DOHH2 (cell line): ENCODE measurements around the gene WWTR1.

ENCODE experiments used
- H3F3A ChIP-seq: fragments of 200-600 bp; sonication (generic), shearing (Covaris generic); 2 replicates; pipeline ENCODE4 v1.6.0; 2016; ENCODE audit warnings: antibody characterized with exemption, mild to moderate bottlenecking; ENCODE audit not compliant: control insufficient read depth, insufficient read depth
- H3K27ac ChIP-seq: fragments of 200-600 bp; sonication (generic); 2 replicates; pipeline ENCODE4 v1.5.1; 2014; ENCODE audit warnings: low read depth, mild to moderate bottlenecking, low read length, moderate library complexity
- H3K27me3 ChIP-seq: fragments of 200-600 bp; sonication (generic); 2 replicates; pipeline ENCODE4 v1.6.1; 2014; ENCODE audit warnings: mild to moderate bottlenecking, low read length, mixed read lengths; ENCODE audit not compliant: control insufficient read depth
- H3K36me3 ChIP-seq: fragments of 200-600 bp; sonication (generic); 2 replicates; pipeline ENCODE4 v1.6.1; 2014; ENCODE audit warnings: mild to moderate bottlenecking, low read length, moderate library complexity, mixed read lengths; ENCODE audit not compliant: control insufficient read depth
- H3K4me1 ChIP-seq: fragments of 200-600 bp; sonication (generic); 2 replicates; pipeline ENCODE4 v1.6.1; 2014; ENCODE audit warnings: mild to moderate bottlenecking, low read length, mixed read lengths; ENCODE audit not compliant: control insufficient read depth
- H3K4me2 ChIP-seq: fragments of 200-600 bp; sonication (generic); 2 replicates; pipeline ENCODE4 v1.6.0; 2014; ENCODE audit warnings: mild to moderate bottlenecking, low read length, moderate library complexity
- H3K4me3 ChIP-seq: fragments of 200-600 bp; sonication (generic); 2 replicates; pipeline ENCODE4 v1.5.1; 2014; ENCODE audit warnings: mild to moderate bottlenecking, low read length, mixed read lengths
- H3K79me2 ChIP-seq: fragments of 200-600 bp; sonication (generic); 2 replicates; pipeline ENCODE4 v1.6.1; 2014; ENCODE audit warnings: mild to moderate bottlenecking, low read length, mixed read lengths; ENCODE audit not compliant: control insufficient read depth
- H3K9me2 ChIP-seq: fragments of 200-600 bp; sonication (generic); replicated peaks from 2 replicates; pipeline ENCODE4 v1.6.1; 2014; ENCODE audit warnings: mild to moderate bottlenecking, low read length, mixed read lengths; ENCODE audit not compliant: control insufficient read depth
- H3K9me3 ChIP-seq: fragments of 200-600 bp; sonication (generic); 2 replicates; pipeline ENCODE4 v1.6.1; 2014; ENCODE audit warnings: antibody characterized with exemption, low read length, mixed read lengths; ENCODE audit not compliant: control insufficient read depth, insufficient read depth
- H4K20me1 ChIP-seq: fragments of 200-600 bp; sonication (generic); 2 replicates; pipeline ENCODE4 v1.6.0; 2014; ENCODE audit warnings: low read depth, mild to moderate bottlenecking, antibody characterized with exemption, low read length, moderate library complexity; ENCODE audit not compliant: control insufficient read depth, insufficient read depth
- EZH2phosphoT487 ChIP-seq: fragments of 200-600 bp; sonication (generic); IDR thresholded peaks from 2 replicates; pipeline ENCODE4 v1.6.1; 2017; ENCODE audit warnings: borderline replicate concordance, mild to moderate bottlenecking, antibody characterized with exemption, low read length, moderate library complexity, mixed read lengths
- TF ChIP-seq, protein P1 (sequence below): fragments of 200-600 bp; sonication (generic); IDR thresholded peaks from one replicate; pipeline ENCODE4 v1.5.1; 2014; ENCODE audit warnings: antibody characterized with exemption, mild to moderate bottlenecking, low read depth, low read length; ENCODE audit not compliant: poor library complexity, severe bottlenecking

Gene WWTR1

DNA sequence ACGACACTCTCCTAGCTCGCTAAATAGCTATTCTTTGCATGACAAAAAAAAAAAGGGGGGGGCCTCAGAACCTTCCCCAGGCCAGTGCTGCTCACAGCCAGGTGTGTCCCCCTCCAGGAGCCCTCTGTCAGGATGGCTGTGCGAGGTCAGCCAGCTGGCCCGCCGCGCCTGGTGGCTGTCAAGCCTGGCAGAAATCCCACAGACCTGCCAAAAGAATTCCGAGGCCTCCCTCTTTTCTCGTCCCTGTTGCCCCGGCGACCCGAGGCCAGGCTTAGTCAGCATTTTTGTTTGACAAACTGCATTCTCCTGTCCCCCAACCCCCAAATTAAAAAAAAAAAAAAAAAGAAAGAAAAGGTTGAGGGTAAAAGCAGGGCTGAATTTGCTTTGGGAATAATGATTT, 121.4 kb downstream of the WWTR1 start:
- Histone ChIP-seq H3K9me2 (no peaks in the 10 kb centered on the region), H3K27ac (no peak overlapping the region), H3K4me2 (no peak overlapping the region), H3K9me3 (no peaks in the 10 kb centered on the region), H3K4me3 (no peak overlapping the region), H3K4me1 (no peaks in the 10 kb centered on the region), H3K36me3 (no peaks in the 10 kb centered on the region), H3F3A (no peaks in the 10 kb centered on the region), H3K79me2 (no peaks in the 10 kb centered on the region), H3K27me3 (peaks cover 4% of the 10 kb centered on the region), H4K20me1 (no peaks in the 10 kb centered on the region)
- no peak for TF ChIP-seq EZH2phosphoT487
- TF ChIP-seq, protein P1, sequence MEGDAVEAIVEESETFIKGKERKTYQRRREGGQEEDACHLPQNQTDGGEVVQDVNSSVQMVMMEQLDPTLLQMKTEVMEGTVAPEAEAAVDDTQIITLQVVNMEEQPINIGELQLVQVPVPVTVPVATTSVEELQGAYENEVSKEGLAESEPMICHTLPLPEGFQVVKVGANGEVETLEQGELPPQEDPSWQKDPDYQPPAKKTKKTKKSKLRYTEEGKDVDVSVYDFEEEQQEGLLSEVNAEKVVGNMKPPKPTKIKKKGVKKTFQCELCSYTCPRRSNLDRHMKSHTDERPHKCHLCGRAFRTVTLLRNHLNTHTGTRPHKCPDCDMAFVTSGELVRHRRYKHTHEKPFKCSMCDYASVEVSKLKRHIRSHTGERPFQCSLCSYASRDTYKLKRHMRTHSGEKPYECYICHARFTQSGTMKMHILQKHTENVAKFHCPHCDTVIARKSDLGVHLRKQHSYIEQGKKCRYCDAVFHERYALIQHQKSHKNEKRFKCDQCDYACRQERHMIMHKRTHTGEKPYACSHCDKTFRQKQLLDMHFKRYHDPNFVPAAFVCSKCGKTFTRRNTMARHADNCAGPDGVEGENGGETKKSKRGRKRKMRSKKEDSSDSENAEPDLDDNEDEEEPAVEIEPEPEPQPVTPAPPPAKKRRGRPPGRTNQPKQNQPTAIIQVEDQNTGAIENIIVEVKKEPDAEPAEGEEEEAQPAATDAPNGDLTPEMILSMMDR, result no peak

DNA sequence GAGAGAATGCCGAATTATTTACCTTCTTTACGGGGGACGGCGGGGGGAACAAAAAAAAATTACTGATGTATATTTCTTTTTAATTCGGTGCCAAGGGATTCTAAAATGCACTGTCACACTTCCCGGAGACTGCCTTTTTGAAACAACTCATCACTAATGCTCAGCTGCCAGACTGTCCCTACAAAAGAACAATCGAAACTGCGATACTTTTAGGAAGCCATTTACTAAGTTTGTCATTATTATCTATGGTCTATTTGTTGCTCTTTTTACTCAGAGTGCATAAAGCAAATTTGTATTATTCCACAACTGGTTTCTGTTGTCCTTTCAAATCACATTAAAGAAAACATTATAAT, 122.5 kb downstream of the WWTR1 start:
- no peak for TF ChIP-seq EZH2phosphoT487
- TF ChIP-seq, protein P1, result no peak
- H3K27me3 ChIP-seq, result peaks cover 4% of the 10 kb centered on the region
- no peak overlapping the region for H3K27ac ChIP-seq
- H4K20me1 ChIP-seq, result no peaks in the 10 kb centered on the region
- no peaks in the 10 kb centered on the region for H3K4me1 ChIP-seq
- H3F3A ChIP-seq, result no peaks in the 10 kb centered on the region
- H3K4me3 ChIP-seq, result no peak overlapping the region
- no peaks in the 10 kb centered on the region for H3K9me3 ChIP-seq
- H3K36me3 ChIP-seq, result no peaks in the 10 kb centered on the region
- no peak overlapping the region for H3K4me2 ChIP-seq
- H3K79me2 ChIP-seq, result no peaks in the 10 kb centered on the region
- H3K9me2 ChIP-seq, result no peaks in the 10 kb centered on the region

DNA sequence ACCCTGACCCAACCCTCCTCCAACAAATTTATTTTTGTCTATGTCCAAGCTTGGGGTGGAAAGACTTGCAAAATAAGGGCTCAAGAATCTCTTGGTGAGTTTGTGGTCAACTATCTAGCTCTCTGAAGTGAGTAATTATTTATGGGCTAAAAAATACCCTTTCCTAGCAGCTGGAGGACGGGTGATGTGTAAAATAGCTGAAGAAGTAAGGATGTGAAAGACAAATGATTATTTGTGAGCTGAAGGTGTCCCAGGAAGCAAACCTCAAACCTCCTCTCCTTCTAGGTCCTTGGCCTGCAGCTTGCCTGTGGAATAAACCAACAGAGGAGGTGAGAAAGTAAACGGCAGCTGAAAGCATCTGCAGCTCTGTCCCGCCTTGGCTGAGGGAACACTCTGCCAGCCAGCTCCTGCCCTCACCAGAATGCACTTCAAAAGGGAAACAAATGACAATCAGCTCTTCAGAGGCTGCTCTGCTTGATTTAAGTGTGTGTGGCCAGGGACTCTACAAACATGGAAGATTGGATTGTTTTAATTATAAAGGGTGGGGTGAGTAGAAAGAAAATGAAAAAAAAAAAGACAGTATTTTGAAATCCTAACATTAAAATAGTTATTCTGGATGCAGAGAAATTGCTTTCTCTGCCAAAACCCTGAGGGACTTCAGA, 123.0 kb downstream of the WWTR1 start:
- H3K27ac ChIP-seq, result no peak overlapping the region
- no peaks in the 10 kb centered on the region for H3K9me2 ChIP-seq
- H4K20me1 ChIP-seq, result no peaks in the 10 kb centered on the region
- TF ChIP-seq, protein P1, result no peak
- TF ChIP-seq EZH2phosphoT487, result no peak
- no peaks in the 10 kb centered on the region for H3K36me3 ChIP-seq
- H3K27me3 ChIP-seq, result peaks cover 4% of the 10 kb centered on the region
- H3K4me2 ChIP-seq, result no peak overlapping the region
- no peaks in the 10 kb centered on the region for H3F3A ChIP-seq
- no peaks in the 10 kb centered on the region for H3K9me3 ChIP-seq
- H3K4me1 ChIP-seq, result no peaks in the 10 kb centered on the region
- H3K4me3 ChIP-seq, result no peak overlapping the region
- H3K79me2 ChIP-seq, result no peaks in the 10 kb centered on the region
